ENCODE measurements around the gene WDR26.
"Not testable (repeated sequence)": the region's sequence is repeated elsewhere in the genome, so short reads cannot be mapped to it uniquely, and the experiment has no call there.

The WDR26 gene

DNA sequence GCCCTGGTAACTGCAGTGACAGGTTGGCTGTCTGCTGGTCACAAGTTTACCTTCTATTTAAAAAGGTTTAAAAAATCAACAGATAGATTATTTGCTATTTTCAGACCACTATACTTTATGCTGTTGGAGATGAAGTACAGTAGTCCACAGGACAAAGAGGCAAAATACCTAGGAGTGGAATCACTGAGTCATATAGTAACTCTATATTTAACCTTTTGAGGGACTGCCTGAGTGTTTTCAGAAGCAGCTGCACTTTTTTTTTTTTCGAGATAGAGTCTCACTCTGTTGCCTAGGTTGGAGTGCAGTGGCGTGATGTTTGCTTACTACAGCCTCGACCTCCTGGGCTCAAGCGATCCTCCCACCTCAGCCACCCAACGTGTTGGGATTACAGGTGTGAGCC is 66.2 kb downstream of the WDR26 start:
- TF ChIP-seq, protein P1, sequence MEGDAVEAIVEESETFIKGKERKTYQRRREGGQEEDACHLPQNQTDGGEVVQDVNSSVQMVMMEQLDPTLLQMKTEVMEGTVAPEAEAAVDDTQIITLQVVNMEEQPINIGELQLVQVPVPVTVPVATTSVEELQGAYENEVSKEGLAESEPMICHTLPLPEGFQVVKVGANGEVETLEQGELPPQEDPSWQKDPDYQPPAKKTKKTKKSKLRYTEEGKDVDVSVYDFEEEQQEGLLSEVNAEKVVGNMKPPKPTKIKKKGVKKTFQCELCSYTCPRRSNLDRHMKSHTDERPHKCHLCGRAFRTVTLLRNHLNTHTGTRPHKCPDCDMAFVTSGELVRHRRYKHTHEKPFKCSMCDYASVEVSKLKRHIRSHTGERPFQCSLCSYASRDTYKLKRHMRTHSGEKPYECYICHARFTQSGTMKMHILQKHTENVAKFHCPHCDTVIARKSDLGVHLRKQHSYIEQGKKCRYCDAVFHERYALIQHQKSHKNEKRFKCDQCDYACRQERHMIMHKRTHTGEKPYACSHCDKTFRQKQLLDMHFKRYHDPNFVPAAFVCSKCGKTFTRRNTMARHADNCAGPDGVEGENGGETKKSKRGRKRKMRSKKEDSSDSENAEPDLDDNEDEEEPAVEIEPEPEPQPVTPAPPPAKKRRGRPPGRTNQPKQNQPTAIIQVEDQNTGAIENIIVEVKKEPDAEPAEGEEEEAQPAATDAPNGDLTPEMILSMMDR (IDR thresholded peaks at IDR 0.05; ENCODE audit: insufficient read depth, low read depth, low read length, missing control alignments), result no peak
- H3K4me3 ChIP-seq (ENCODE audit: low read length), result no peak overlapping the region
- no peak for DNase-seq (ENCODE audit: low read depth)

GRCh38 chr1:224359207-224359606 is 75.4 kb downstream of the WDR26 start:
- TF ChIP-seq, protein P1 (IDR thresholded peaks at IDR 0.05; ENCODE audit: insufficient read depth, low read depth, low read length, missing control alignments), result no peak
- DNase-seq (ENCODE audit: low read depth), result no peak
- H3K4me3 ChIP-seq (ENCODE audit: low read length), result no peak overlapping the region

- peak overlapping the region; percentile 76 for H3K4me3 ChIP-seq (ENCODE audit: low read length)
- TF ChIP-seq, protein P1 (IDR thresholded peaks at IDR 0.05; ENCODE audit: insufficient read depth, low read depth, low read length, missing control alignments), result no peak
- no peak for DNase-seq (ENCODE audit: low read depth)
These were observed 76.4 kb downstream of the WDR26 start for GRCh38 chr1:224358237-224358636.

GRCh38 chr1:224357626-224358124 is 76.9 kb downstream of the WDR26 start:
- H3K4me3 ChIP-seq (ENCODE audit: low read length), result peak overlapping the region; percentile 76
- TF ChIP-seq, protein P1 (IDR thresholded peaks at IDR 0.05; ENCODE audit: insufficient read depth, low read depth, low read length, missing control alignments), result no peak
- DNase-seq (ENCODE audit: low read depth), result peak; percentile 69

- H3K4me3 ChIP-seq (ENCODE audit: low read length), result peak within 1 kb of the TSS; percentile 76
- DNase-seq (ENCODE audit: low read depth), result peak; percentile 97
- TF ChIP-seq, protein P1 (IDR thresholded peaks at IDR 0.05; ENCODE audit: insufficient read depth, low read depth, low read length, missing control alignments), result no peak
These were observed 77.6 kb downstream of the WDR26 start, which contains the start of gene CNIH4 for GRCh38 chr1:224356685-224357625. CNIH4 (plus strand) TSS chr1:224356879; CDS start chr1:224356925, 46 bp downstream.

DNA sequence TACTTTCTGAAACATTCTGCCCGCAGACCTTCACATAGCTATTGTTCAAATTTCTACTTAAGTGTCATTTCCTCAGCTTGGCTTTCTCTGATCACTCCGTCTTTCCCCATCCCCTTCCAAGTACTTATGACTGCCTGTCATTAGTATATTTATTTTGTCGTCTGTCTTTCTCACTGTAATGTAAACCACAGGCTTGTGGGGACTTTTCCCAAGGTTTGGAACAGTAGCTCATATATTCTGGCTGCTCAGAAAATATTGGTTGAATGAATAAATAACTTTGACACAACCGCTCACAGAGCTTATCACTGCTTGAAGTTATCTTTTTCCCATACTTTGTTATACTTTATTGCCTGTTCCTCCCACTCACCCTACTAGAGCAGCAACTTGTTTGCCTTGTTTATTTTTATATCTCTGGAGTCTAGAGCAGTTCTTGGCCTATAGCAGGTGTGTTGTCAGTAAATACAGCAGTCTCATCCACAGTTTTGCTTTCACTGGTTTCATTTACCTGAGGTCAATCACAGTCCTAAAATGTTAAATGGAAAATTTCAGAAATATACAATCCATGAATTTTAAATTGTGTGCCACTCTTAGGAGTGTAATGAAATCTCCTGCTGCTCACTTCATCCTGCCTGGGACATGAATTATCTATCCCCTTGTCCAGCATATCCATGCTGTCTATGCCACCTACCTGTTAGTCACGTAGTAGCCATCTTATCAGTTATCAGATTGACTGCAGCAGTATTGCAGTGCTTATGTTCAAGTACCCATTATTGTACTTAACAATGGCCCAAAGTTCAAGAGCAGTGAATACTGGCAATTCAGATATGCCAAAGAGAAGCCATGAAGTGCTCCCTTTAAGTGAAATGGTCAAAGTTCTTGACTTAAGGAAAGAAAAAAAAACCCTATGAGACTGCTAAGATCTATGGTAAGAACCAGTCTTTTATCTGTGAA is 80.3 kb downstream of the WDR26 start:
- no peak for DNase-seq (ENCODE audit: low read depth)
- TF ChIP-seq, protein P1 (IDR thresholded peaks at IDR 0.05; ENCODE audit: insufficient read depth, low read depth, low read length, missing control alignments), result no peak

GRCh38 chr1:224352436-224353085 is 82.0 kb downstream of the WDR26 start:
- H3K4me3 ChIP-seq (ENCODE audit: low read length); DNase-seq (ENCODE audit: low read depth): not testable (repeated sequence)

More for the DNA sequence above, 80.3 kb downstream of the WDR26 start:
- no peak overlapping the region for H3K4me3 ChIP-seq (ENCODE audit: low read length)

- DNase-seq (ENCODE audit: low read depth); H3K4me3 ChIP-seq (ENCODE audit: low read length): not testable (repeated sequence)
These were observed 84.9 kb downstream of the WDR26 start for GRCh38 chr1:224349716-224350115.
